ENCODE data around the gene CCNYL1.
"Not testable (repeated sequence)": the region's sequence is repeated elsewhere in the genome, so short reads cannot be mapped to it uniquely, and the experiment has no call there.

CCNYL1 gene

GRCh38 chr2:207731138-207731537, 19.7 kb downstream of the CCNYL1 start:
- H3K27ac ChIP-seq = no peak overlapping the region
- no peak for TF ChIP-seq ZFX (IDR thresholded peaks at IDR 0.05)
- no peak for TF ChIP-seq CTCF (conservative IDR thresholded peaks at IDR 0.05)

GRCh38 chr2:207733597-207734240, 22.3 kb downstream of the CCNYL1 start:
- H3K27ac ChIP-seq = no peak overlapping the region
- TF ChIP-seq ZFX (IDR thresholded peaks at IDR 0.05) = no peak
- TF ChIP-seq CTCF (conservative IDR thresholded peaks at IDR 0.05) = no peak

GRCh38 chr2:207734264-207734635, 22.8 kb downstream of the CCNYL1 start:
- no peak for TF ChIP-seq ZFX (IDR thresholded peaks at IDR 0.05)
- peak; percentile 55 for TF ChIP-seq CTCF (conservative IDR thresholded peaks at IDR 0.05)
- no peak overlapping the region for H3K27ac ChIP-seq

GRCh38 chr2:207734636-207735512, 23.4 kb downstream of the CCNYL1 start:
- no peak overlapping the region for H3K27ac ChIP-seq
- peak; percentile 26; the same call in 1 of the 2 replicates for TF ChIP-seq CTCF (conservative IDR thresholded peaks at IDR 0.05)
- no peak for TF ChIP-seq ZFX (IDR thresholded peaks at IDR 0.05)

GRCh38 chr2:207735513-207735859, 24.0 kb downstream of the CCNYL1 start:
- H3K27ac ChIP-seq = not testable (repeated sequence)

GRCh38 chr2:207743514-207743913, 32.1 kb downstream of the CCNYL1 start:
- no peak for TF ChIP-seq CTCF (conservative IDR thresholded peaks at IDR 0.05)
- TF ChIP-seq ZFX (IDR thresholded peaks at IDR 0.05) = no peak

GRCh38 chr2:207744050-207744449, 32.6 kb downstream of the CCNYL1 start:
- H3K27ac ChIP-seq = peak overlapping the region; percentile 17; the same call in 1 of the 2 replicates

More at GRCh38 chr2:207743514-207743913, 32.1 kb downstream of the CCNYL1 start:
- H3K27ac ChIP-seq = no peak overlapping the region

More at GRCh38 chr2:207744050-207744449, 32.6 kb downstream of the CCNYL1 start:
- no peak for TF ChIP-seq CTCF (conservative IDR thresholded peaks at IDR 0.05)

Measured in C4-2B (cell line).